ENCODE measurements around the gene SPAAR. TPM values are rescaled to one million over a fixed set of nuclear protein-coding genes. Genes with fewer than 3 reads are reported as not detected.
A peak's percentile ranks its signal among the peaks of the same experiment; 100 is the strongest.

Gene SPAAR
- total and polyA plus RNA-seq, 9 of the 15 experiments (the other 6 are each of a cell fraction or from before 2014, with no cell fraction given): not detected

- 0 out of 2 replicates have a peak, but pooled peaks have one; percentile 2 for TF ChIP-seq ZBTB40 (IDR thresholded peaks at IDR 0.05)
- no peak for TF ChIP-seq ZBTB40 (CRISPR knock-in tag; IDR thresholded peaks at IDR 0.05)
- 0 out of 2 replicates have a peak, but pooled peaks have one; percentile 17 for TF ChIP-seq ZFX (CRISPR knock-in tag; IDR thresholded peaks at IDR 0.05)
- 0 out of 2 replicates have a peak, but pooled peaks have one; percentile 42 for TF ChIP-seq VEZF1 (CRISPR knock-in tag; IDR thresholded peaks at IDR 0.05)
- peak; percentile 51; the same call in 1 of the 2 replicates for TF ChIP-seq ZNF644 (tag; IDR thresholded peaks at IDR 0.05; ENCODE audit: low read depth)
- TF ChIP-seq FOXJ2 (tag; IDR thresholded peaks at IDR 0.05): no peak
- no peak for TF ChIP-seq HMGXB4 (CRISPR knock-in tag; IDR thresholded peaks at IDR 0.05)
- TF ChIP-seq TEAD1 (CRISPR knock-in tag; IDR thresholded peaks at IDR 0.05): 0 out of 4 replicates have a peak, but pooled peaks of 1 of the 2 experiments have one; percentile 36
- TF ChIP-seq MBD2 (IDR thresholded peaks at IDR 0.05; ENCODE audit: borderline replicate concordance, low read depth): 0 out of 2 replicates have a peak, but pooled peaks have one; percentile 0
- TF ChIP-seq KLF16 (IDR thresholded peaks at IDR 0.05): no peak
- peak; percentile 48; the same call in 1 of the 2 replicates for TF ChIP-seq POLR2A (conservative IDR thresholded peaks at IDR 0.05)
Observed at GRCh38 chr9:35923598-35923926, 14.3 kb downstream of the SPAAR start (continued).

Data from K562 (cell line).